ENCODE measurements around the gene SGCD.

Gene SGCD

GRCh38 chr5:156589104-156589945, 262.4 kb downstream of the SGCD start:
- in situ Hi-C loops (cut with HindIII; ENCODE audit: low sequenced_read_pairs) = no loop called here
- TF ChIP-seq CTCF (IDR thresholded peaks at IDR 0.05; ENCODE audit: low read depth, low read length) = no peak
- no peak overlapping the region for H3K4me3 ChIP-seq (ENCODE audit: low read depth, low read length)
- DNase-seq (ENCODE audit: low read depth, low spot score) = no peak

- DNase-seq (ENCODE audit: low read depth, low spot score) = no peak
- H3K4me3 ChIP-seq (ENCODE audit: low read depth, low read length) = no peak overlapping the region
- in situ Hi-C loops (cut with HindIII; ENCODE audit: low sequenced_read_pairs) = no loop called here
- no peak for TF ChIP-seq CTCF (IDR thresholded peaks at IDR 0.05; ENCODE audit: low read depth, low read length)
These were observed 262.9 kb downstream of the SGCD start for GRCh38 chr5:156589946-156590216.

- TF ChIP-seq CTCF (IDR thresholded peaks at IDR 0.05; ENCODE audit: low read depth, low read length) = no peak
- in situ Hi-C loops (cut with HindIII; ENCODE audit: low sequenced_read_pairs) = no loop called here
- no peak overlapping the region for H3K4me3 ChIP-seq (ENCODE audit: low read depth, low read length)
- DNase-seq (ENCODE audit: low read depth, low spot score) = no peak
These were observed 264.0 kb downstream of the SGCD start for GRCh38 chr5:156590978-156591377.

- DNase-seq (ENCODE audit: low read depth, low spot score) = no peak
- no peak overlapping the region for H3K4me3 ChIP-seq (ENCODE audit: low read depth, low read length)
- TF ChIP-seq CTCF (IDR thresholded peaks at IDR 0.05; ENCODE audit: low read depth, low read length) = no peak
- in situ Hi-C loops (cut with HindIII; ENCODE audit: low sequenced_read_pairs) = no loop called here
These were observed 264.7 kb downstream of the SGCD start for GRCh38 chr5:156591631-156592030.

- no peak for TF ChIP-seq CTCF (IDR thresholded peaks at IDR 0.05; ENCODE audit: low read depth, low read length)
- H3K4me3 ChIP-seq (ENCODE audit: low read depth, low read length) = no peak overlapping the region
- DNase-seq (ENCODE audit: low read depth, low spot score) = no peak
- in situ Hi-C loops (cut with HindIII; ENCODE audit: low sequenced_read_pairs) = no loop called here
These were observed 266.6 kb downstream of the SGCD start for GRCh38 chr5:156593546-156593945.

GRCh38 chr5:156594406-156594805, 267.4 kb downstream of the SGCD start:
- in situ Hi-C loops (cut with HindIII; ENCODE audit: low sequenced_read_pairs) = no loop called here
- no peak overlapping the region for H3K4me3 ChIP-seq (ENCODE audit: low read depth, low read length)
- DNase-seq (ENCODE audit: low read depth, low spot score) = no peak
- TF ChIP-seq CTCF (IDR thresholded peaks at IDR 0.05; ENCODE audit: low read depth, low read length) = no peak

Data from astrocyte of the spinal cord (primary cell).